Measurements from ENCODE around the gene E2F2.

The E2F2 gene

GRCh38 chr1:23483321-23484252, 47.4 kb downstream of the E2F2 start, which contains the start of gene ASAP3:
TSS of gene ASAP3 (minus strand) at chr1:23484179. CDS start at chr1:23484133, 46 bp downstream.
- DNase-seq (ENCODE audit: low spot score), result no peak

GRCh38 chr1:23481904-23482303, 49.1 kb downstream of the E2F2 start:
- no peak for DNase-seq (ENCODE audit: low spot score)

- DNase-seq (ENCODE audit: low spot score), result no peak
Measured at GRCh38 chr1:23481026-23481597, 49.9 kb downstream of the E2F2 start.

GRCh38 chr1:23480187-23481025, 50.6 kb downstream of the E2F2 start:
- DNase-seq (ENCODE audit: low spot score), result no peak

- DNase-seq (ENCODE audit: low spot score), result no peak
Measured at GRCh38 chr1:23479666-23479941, 51.4 kb downstream of the E2F2 start.

GRCh38 chr1:23478896-23479665, 52.0 kb downstream of the E2F2 start:
- no peak for DNase-seq (ENCODE audit: low spot score)

- no peak for DNase-seq (ENCODE audit: low spot score)
Measured at GRCh38 chr1:23477359-23478144, 53.5 kb downstream of the E2F2 start.

GRCh38 chr1:23475641-23476040, 55.4 kb downstream of the E2F2 start:
- DNase-seq (ENCODE audit: low spot score), result no peak

- DNase-seq (ENCODE audit: low spot score), result no peak
Measured at GRCh38 chr1:23475134-23475628, 55.9 kb downstream of the E2F2 start.

- DNase-seq (ENCODE audit: low spot score), result no peak
Measured at GRCh38 chr1:23473037-23473800, 57.8 kb downstream of the E2F2 start.

GRCh38 chr1:23472351-23473036, 58.5 kb downstream of the E2F2 start:
- no peak for DNase-seq (ENCODE audit: low spot score)

- no peak for DNase-seq (ENCODE audit: low spot score)
Measured at GRCh38 chr1:23471473-23472075, 59.5 kb downstream of the E2F2 start.

- DNase-seq (ENCODE audit: low spot score), result no peak
Measured at GRCh38 chr1:23470282-23471070, 60.6 kb downstream of the E2F2 start.

GRCh38 chr1:23469372-23469982, 61.6 kb downstream of the E2F2 start:
- DNase-seq (ENCODE audit: low spot score), result no peak

GRCh38 chr1:23466423-23466989, 64.5 kb downstream of the E2F2 start:
- no peak for DNase-seq (ENCODE audit: low spot score)

- DNase-seq (ENCODE audit: low spot score), result no peak
Measured at GRCh38 chr1:23463286-23463685, 67.7 kb downstream of the E2F2 start.

GRCh38 chr1:23462766-23463165, 68.3 kb downstream of the E2F2 start:
- DNase-seq (ENCODE audit: low spot score), result no peak

GRCh38 chr1:23461050-23461449, 70.0 kb downstream of the E2F2 start:
- DNase-seq (ENCODE audit: low spot score), result no peak

Data from LoVo (cell line).